C4-2B (cell line): ENCODE measurements around the gene LRRC8C.

Experiments used
- ZFX ChIP-seq: fragments of 450-650 bp; IDR thresholded peaks from 2 replicates; pipeline ENCODE4 v1.6.1; 2017
- TF ChIP-seq, protein P1 (sequence below): fragments of 450-650 bp; conservative IDR thresholded peaks from 2 replicates; pipeline ENCODE4 v1.5.1; 2017; ENCODE audit warnings: mild to moderate bottlenecking

DNA sequence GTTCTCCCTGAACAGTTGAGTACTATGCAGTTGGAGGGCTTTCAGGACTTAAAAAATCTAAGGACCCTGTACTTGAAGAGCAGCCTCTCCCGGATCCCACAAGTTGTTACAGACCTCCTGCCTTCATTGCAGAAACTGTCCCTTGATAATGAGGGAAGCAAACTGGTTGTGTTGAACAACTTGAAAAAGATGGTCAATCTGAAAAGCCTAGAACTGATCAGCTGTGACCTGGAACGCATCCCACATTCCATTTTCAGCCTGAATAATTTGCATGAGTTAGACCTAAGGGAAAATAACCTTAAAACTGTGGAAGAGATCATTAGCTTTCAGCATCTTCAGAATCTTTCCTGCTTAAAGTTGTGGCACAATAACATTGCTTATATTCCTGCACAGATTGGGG is 48.7 kb upstream of the LRRC8C start:
- TF ChIP-seq, protein P1, sequence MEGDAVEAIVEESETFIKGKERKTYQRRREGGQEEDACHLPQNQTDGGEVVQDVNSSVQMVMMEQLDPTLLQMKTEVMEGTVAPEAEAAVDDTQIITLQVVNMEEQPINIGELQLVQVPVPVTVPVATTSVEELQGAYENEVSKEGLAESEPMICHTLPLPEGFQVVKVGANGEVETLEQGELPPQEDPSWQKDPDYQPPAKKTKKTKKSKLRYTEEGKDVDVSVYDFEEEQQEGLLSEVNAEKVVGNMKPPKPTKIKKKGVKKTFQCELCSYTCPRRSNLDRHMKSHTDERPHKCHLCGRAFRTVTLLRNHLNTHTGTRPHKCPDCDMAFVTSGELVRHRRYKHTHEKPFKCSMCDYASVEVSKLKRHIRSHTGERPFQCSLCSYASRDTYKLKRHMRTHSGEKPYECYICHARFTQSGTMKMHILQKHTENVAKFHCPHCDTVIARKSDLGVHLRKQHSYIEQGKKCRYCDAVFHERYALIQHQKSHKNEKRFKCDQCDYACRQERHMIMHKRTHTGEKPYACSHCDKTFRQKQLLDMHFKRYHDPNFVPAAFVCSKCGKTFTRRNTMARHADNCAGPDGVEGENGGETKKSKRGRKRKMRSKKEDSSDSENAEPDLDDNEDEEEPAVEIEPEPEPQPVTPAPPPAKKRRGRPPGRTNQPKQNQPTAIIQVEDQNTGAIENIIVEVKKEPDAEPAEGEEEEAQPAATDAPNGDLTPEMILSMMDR = no peak
- TF ChIP-seq ZFX = no peak
